Endothelial cell of umbilical vein (primary cell): ENCODE results near the gene LGALS7B. TPM values are rescaled to one million over a fixed set of nuclear protein-coding genes. Genes with fewer than 3 reads are reported as not detected.

ENCODE experiments used
- BruUV-seq: library from RNA; stranded (reverse); fragments of 400-500 nt; replicated peaks from 2 replicates; lab custom pipeline; 2021; lab: Mats Ljungman, UMichigan
- CTCF ChIA-PET: fragments of 300-600, 350-600 bp; sonication (Branson Sonifier 250); formaldehyde crosslinking; loops from one replicate; lab custom pipeline; 2021; ENCODE audit warnings: antibody characterized with exemption, inconsistent platforms; lab: Charles Lee
- POLR2A ChIA-PET: fragments of 300-600, 350-600 bp; sonication (Branson Sonifier 250); formaldehyde crosslinking; loops from one replicate; lab custom pipeline; 2021; ENCODE audit warnings: antibody characterized with exemption, inconsistent platforms; lab: Charles Lee
- DNase-seq: peaks from one replicate; pipeline ENCODE4 v3.0.0-alpha.2; 2011; ENCODE audit warnings: low read depth, low spot score
- FAIRE-seq: peaks from 2 replicates; lab custom pipeline; 2011; peaks lifted over from hg19 to GRCh38; lab: Jason Lieb, UNC
- H2AFZ ChIP-seq: 2 replicates; pipeline ENCODE4 v1.6.0; 2012; ENCODE audit warnings: low read depth, low read length, control low read depth, inconsistent platforms
- H3K27ac ChIP-seq: 2 replicates; pipeline ENCODE4 v1.5.1; 2011; ENCODE audit warnings: low read depth, mild to moderate bottlenecking, control low read depth, low read length, moderate library complexity; ENCODE audit not compliant: insufficient read depth
- H3K27me3 ChIP-seq, 2 experiments: 2 replicates each; pipeline versions ENCODE4 v1.6.0 to v1.6.1; 2011; ENCODE audit warnings: low read length in 2 of 2, mixed read lengths in 1 of 2; ENCODE audit not compliant: control insufficient read depth in 2 of 2, insufficient read depth in 2 of 2
- H3K36me3 ChIP-seq, 2 experiments: 2 replicates in 1 of 2; 3 replicates in 1 of 2; pipeline ENCODE4 v1.5.1; 2011; ENCODE audit warnings: low read length in 2 of 2, mild to moderate bottlenecking in 1 of 2, moderate library complexity in 1 of 2; ENCODE audit not compliant: control insufficient read depth in 2 of 2, insufficient read depth in 2 of 2; ENCODE audit errors: extremely low read depth in 1 of 2
- H3K4me1 ChIP-seq: 3 replicates; pipeline ENCODE4 v1.5.1; 2011; ENCODE audit warnings: mild to moderate bottlenecking, low read length; ENCODE audit not compliant: control insufficient read depth, insufficient read depth; ENCODE audit errors: extremely low read depth
- H3K4me2 ChIP-seq: 2 replicates; pipeline ENCODE4 v1.6.1; 2011; ENCODE audit warnings: low read length, control low read depth, mixed read lengths; ENCODE audit not compliant: insufficient read depth
- H3K4me3 ChIP-seq, 3 experiments: fragments of 200-600 bp in 1 of 3; sonication (generic), shearing (Covaris generic) in 1 of 3; replicated peaks in 1 of 3; 2 replicates each; pipeline ENCODE4 v1.5.1; 2011 to 2016; ENCODE audit warnings: control low read depth in 3 of 3, low read length in 3 of 3, mild to moderate bottlenecking in 2 of 3, inconsistent platforms in 1 of 3, low read depth in 1 of 3, moderate library complexity in 1 of 3; ENCODE audit not compliant: insufficient read depth in 1 of 3
- H3K79me2 ChIP-seq: 2 replicates; pipeline ENCODE4 v1.6.0; 2012; ENCODE audit warnings: low read length, inconsistent platforms; ENCODE audit not compliant: control insufficient read depth, insufficient read depth
- H3K9ac ChIP-seq: replicated peaks from 2 replicates; pipeline ENCODE3; 2011; ENCODE audit warnings: low read length, control low read depth; ENCODE audit not compliant: insufficient read depth; ENCODE audit errors: extremely low read depth
- H3K9me1 ChIP-seq: replicated peaks from 3 replicates; pipeline ENCODE4 v1.6.0; 2011; ENCODE audit warnings: mild to moderate bottlenecking, low read length; ENCODE audit not compliant: control insufficient read depth, insufficient read depth; ENCODE audit errors: extremely low read depth
- H3K9me3 ChIP-seq: replicated peaks from 2 replicates; pipeline ENCODE4 v1.5.1; 2012; ENCODE audit warnings: low read length, inconsistent platforms; ENCODE audit not compliant: control insufficient read depth, insufficient read depth
- H4K20me1 ChIP-seq: replicated peaks from 2 replicates; pipeline ENCODE3; 2011; ENCODE audit warnings: mild to moderate bottlenecking, low read length; ENCODE audit not compliant: control insufficient read depth, insufficient read depth; ENCODE audit errors: extremely low read depth
- CTCF ChIP-seq, 2 donors: IDR thresholded peaks; 1 replicate in 1 of 2; 2 replicates in 1 of 2; pipeline ENCODE4 v1.5.1; 2011; ENCODE audit warnings: low read length in 2 of 2, mild to moderate bottlenecking in 2 of 2, moderate library complexity in 2 of 2, control low read depth in 1 of 2, inconsistent platforms in 1 of 2, low read depth in 1 of 2; ENCODE audit not compliant: insufficient read depth in 1 of 2; ENCODE audit errors: extremely low read depth in 1 of 2
- GATA2 ChIP-seq: IDR thresholded peaks from 2 replicates; pipeline ENCODE4 v1.7.0; 2011; ENCODE audit warnings: low read depth, mild to moderate bottlenecking, moderate library complexity, mixed read lengths, low read length; ENCODE audit not compliant: insufficient read length, insufficient read depth
- JUN ChIP-seq: IDR thresholded peaks from 2 replicates; pipeline ENCODE4 v1.6.1; 2011; ENCODE audit warnings: borderline replicate concordance, low read depth; ENCODE audit not compliant: insufficient read length, insufficient read depth
- POLR2A ChIP-seq: IDR thresholded peaks from 2 replicates; pipeline ENCODE4 v1.6.1; 2012; ENCODE audit warnings: low read depth, mild to moderate bottlenecking, control low read depth, low read length
- POLR2AphosphoS5 ChIP-seq: IDR thresholded peaks from 2 replicates; pipeline ENCODE4 v1.6.1; 2012; ENCODE audit warnings: low read depth, mild to moderate bottlenecking, control low read depth, low read length, moderate library complexity; ENCODE audit not compliant: insufficient read depth
- dilution Hi-C: fragments of 300-500 bp; cut with MboI; formaldehyde crosslinking; loops from one replicate; pipeline ENCODE4 v1.15.0; 2019; ENCODE audit warnings: low sequenced_read_pairs; ENCODE audit not compliant: extremely low pct_ligation_motif_present
- intact Hi-C: fragments of 100-400 bp; cut with micrococcal nuclease; formaldehyde crosslinking; loops from one replicate; pipeline ENCODE4 v1.10.0; 2022
- polyA plus RNA-seq, 4 experiments: library from polyadenylated mRNA; depleted of rRNA in 3 of 4; stranded (reverse) in 3 of 4; unstranded in 1 of 4; fragments of >200 nt; gene quantifications; 2 replicates each; pipeline versions ENCODE4 v1.2.1 to v1.2.3, GENCODE V29; 2011 to 2012; ENCODE audit warnings: missing spikeins in 1 of 4
- total RNA-seq: library from RNA; stranded (reverse); gene quantifications from 2 replicates; pipeline ENCODE4 v1.2.3, GENCODE V29; 2021

The LGALS7B gene
- total and polyA plus RNA-seq, 2 donors (not counting 3 experiments of a cell fraction or from before 2014, with no cell fraction given): not detected

GRCh38 chr19:38780443-38780842 is 8.6 kb upstream of the LGALS7B start:
- CTCF ChIA-PET: no interaction called here

More at GRCh38 chr19:38780443-38780842, 8.6 kb upstream of the LGALS7B start:
- Histone ChIP-seq H3K4me1 (peaks cover 2% of the 10 kb centered on the region), H3K27ac (no peak overlapping the region), H3K4me2 (no peak overlapping the region), H2AFZ (no peak overlapping the region), H3K27me3 (peaks cover 0 to 5% of the 10 kb centered on the region in 2 experiments), H3K9me3 (no peaks in the 10 kb centered on the region), H3K4me3 (no peak overlapping the region), H4K20me1 (no peaks in the 10 kb centered on the region), H3K79me2 (no peaks in the 10 kb centered on the region), H3K36me3 (no peaks in the 10 kb centered on the region), H3K9ac (no peak overlapping the region), H3K9me1 (no peaks in the 10 kb centered on the region)
- TF ChIP-seq JUN (no peak), POLR2A (no peak), GATA2 (no peak), POLR2AphosphoS5 (no peak), CTCF (IDR thresholded peaks at IDR 0.05; ENCODE audit: extremely low read depth in 1 of 2, insufficient read depth in 1 of 2, low read depth in 1 of 2, low read length in 2 of 2) (no peak)
- intact Hi-C loops (no loop called here), dilution Hi-C loops (no loop called here)
- POLR2A ChIA-PET: no interaction called here
- DNase-seq (no peak), FAIRE-seq (no peak)
- no TSS peak for BruUV-seq
